NCI-H128 (cell line): ENCODE results near the gene ATP7A.
"Not testable (repeated sequence)": the region's sequence is repeated elsewhere in the genome, so short reads cannot be mapped to it uniquely, and the experiment has no call there.

Source experiments
- DNase-seq: peaks from one replicate; lab custom pipeline; 2025; ENCODE audit not compliant: unreplicated experiment; lab: John Stamatoyannopoulos, UW

Gene ATP7A

DNA sequence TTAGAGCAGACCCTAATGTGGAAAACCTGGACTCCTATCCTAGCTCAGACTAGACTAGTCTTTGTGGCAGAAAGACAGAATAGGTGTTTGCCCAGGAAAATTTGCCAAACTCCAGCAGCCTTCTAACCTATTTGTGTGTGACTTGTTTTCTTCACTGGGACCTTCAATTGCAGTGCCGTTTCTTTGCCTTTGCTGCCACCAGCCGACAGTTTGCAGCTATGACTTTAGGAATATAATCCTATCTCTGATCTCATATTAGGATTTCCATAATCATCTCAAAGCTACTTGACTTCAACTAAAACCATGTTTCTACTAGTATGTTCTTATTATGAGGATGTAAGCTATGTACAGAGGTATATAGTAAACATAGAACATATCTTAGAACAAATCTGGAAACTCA lies 119.2 kb downstream of the ATP7A start:
- DNase-seq, result no peak

GRCh38 chrX:78035061-78035460 lies 124.6 kb downstream of the ATP7A start:
- no peak for DNase-seq

- no peak for DNase-seq
These were observed 127.4 kb downstream of the ATP7A start for GRCh38 chrX:78037881-78038280.

DNA sequence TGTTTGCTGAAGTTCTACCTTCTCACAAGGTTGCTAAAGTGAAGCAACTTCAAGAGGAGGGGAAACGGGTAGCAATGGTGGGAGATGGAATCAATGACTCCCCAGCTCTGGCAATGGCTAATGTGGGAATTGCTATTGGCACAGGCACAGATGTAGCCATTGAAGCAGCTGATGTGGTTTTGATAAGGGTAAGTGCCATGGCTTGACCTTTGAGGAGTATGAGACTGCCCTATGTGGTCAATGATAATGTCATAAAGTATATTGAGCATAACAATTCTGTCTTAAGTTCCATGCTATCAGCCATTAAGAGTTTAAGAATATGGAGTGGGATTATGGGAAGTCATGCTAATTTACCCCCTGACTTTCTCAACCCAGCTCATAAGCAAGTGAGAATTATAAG lies 132.1 kb downstream of the ATP7A start:
- DNase-seq, result no peak

- no peak for DNase-seq
These were observed 135.9 kb downstream of the ATP7A start for GRCh38 chrX:78046362-78046761.

DNA sequence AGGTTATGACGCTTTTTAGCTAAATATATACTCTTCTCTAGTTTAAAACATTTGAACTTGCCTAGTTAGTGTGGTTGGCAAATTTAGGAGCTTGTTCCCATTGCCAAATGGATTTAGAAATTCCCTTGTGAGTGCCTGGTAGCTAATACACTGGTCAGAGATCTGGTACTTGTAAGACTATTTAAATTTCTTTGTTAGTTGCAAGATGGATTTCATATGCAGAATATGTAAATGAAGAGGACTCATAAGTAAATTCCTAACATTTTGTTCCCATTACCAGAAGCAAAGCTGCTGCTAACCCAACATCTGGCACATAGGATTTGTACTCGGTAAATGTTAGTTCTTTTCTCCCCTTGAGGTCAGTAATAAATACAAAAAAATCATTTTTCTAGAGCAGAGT lies 137.6 kb downstream of the ATP7A start:
- no peak for DNase-seq

GRCh38 chrX:78063687-78064086 lies 153.2 kb downstream of the ATP7A start:
- DNase-seq, result no peak

DNA sequence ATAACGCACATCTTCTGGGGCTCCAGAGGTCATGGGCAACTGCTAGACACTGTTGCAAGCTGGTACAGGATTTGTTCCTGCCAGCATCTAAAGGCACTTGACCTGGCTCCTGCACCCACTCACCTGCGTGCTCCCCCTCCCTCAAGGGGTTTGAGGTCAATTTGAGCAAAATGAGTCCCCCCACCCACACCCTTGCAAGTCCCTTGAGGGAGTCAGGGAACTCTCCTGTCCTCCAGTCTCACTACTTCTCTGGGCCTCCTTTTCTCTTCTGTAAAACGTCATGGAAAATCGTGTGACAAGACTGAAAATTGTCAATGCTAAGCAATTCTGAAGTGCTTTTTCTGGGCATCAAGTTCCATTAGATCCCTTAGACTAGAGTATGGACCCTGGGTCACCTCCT lies 153.7 kb downstream of the ATP7A start:
- no peak for DNase-seq

DNA sequence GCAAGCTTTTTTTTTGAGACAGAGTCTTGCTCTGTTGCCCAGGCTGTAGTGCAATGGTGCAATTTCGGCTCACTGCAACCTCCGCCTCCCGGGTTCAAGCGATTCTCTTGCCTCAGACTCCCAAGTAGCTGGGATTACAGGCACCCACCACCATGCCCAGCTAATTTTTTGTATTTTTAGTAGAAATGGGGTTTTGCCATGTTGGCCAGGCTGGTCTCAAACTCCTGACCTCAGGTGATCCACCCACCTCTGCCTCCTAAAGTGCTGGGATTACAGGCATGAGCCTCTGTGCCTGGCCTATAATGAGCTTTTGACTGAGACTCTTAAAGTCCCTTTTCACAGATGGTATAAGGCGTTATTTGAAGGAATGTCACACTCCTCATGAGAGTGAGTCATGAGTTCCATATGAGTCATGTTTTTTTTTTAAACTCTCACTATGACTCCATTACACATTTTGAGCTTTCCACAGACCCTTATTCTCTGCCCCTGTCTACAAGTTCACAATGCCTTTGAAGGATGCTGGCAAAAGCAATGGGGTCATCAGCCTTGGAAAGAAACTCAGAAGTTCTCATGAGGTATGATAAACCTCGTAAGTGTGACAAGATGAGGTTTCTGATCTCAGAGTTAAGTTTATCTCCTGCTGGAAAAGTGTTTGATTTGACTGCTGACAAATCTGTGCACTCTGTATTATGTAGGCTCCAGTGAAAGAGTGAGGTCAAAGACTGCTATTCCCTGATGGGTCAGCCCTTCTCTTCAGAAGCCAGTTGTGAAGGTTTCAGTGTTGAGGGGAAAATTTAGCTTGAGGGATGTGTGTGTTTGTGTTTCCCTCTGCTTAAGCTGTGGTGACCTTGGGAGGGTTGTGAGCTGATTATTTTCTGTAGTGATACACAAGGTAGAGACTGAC lies 154.5 kb downstream of the ATP7A start:
- not testable (repeated sequence) for DNase-seq

DNA sequence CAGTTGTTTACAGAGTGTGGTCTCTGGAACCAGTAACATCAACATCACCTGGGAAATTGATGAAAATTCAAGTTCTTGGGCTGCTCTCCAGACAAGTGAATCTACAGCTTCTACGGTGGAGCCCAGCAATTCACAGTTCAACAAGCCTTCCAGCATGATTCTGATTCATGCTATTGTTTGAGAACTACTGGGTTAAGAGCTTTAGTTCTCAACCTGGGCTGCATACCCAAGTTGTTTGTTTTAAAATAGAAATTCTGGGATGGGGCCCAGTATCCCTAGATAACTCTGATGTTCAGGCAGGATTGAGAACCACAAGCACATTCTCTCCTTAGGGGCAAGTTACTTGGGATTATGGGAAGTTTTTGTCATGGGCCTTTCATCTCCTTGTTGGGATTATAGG lies 155.6 kb downstream of the ATP7A start:
- DNase-seq, result no peak

DNA sequence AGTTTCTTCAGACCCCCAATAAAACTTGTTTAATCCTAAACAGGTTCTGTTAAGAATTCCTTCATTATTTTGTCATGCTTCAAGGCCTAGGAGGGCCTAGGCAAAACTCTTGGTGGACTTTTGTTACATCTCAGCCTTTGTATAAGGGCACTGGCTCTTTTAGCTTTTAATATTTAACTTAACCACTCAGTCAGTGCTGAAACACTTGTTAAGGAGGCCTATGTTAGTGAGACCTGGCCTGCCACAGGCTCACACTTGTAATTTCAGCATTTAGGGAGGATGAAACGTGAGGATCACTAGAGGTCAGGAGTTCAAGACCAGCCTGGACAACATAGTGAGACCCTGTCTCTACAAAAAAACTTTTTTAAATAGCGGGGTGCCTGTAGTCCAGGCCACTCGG lies 160.8 kb downstream of the ATP7A start:
- DNase-seq, result no peak

- not testable (repeated sequence) for DNase-seq
These were observed 162.9 kb downstream of the ATP7A start for GRCh38 chrX:78073147-78074077.

GRCh38 chrX:78074088-78074487 lies 163.6 kb downstream of the ATP7A start:
- DNase-seq, result no peak

DNA sequence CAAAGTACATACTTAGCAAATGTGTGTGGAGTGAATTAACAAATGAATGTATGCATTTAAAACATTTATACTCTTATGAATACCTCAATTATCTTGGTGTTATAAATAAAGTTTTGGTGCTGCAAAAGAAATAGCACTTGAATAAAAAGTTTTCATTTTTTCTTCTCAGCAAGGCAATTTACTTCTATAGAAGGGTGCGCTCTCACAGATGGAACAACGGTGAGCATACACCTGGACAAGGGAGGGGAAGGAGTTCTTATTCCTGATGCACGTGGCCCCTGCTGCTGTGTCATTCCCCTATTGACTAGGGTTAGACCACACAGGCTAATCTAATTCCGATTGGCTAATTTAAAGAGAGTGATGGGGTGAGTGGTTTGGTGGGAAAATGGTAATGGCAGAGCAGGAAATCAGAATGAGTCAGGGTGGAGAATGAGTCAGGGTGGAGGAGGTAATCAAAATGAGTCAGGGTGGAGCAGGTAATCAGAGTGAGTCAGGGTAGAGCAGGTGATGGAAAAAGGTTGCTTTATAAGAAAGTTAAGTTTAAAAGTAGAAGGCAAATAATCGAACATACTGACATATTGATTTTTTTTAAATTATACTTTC lies 165.4 kb downstream of the ATP7A start:
- no peak for DNase-seq

DNA sequence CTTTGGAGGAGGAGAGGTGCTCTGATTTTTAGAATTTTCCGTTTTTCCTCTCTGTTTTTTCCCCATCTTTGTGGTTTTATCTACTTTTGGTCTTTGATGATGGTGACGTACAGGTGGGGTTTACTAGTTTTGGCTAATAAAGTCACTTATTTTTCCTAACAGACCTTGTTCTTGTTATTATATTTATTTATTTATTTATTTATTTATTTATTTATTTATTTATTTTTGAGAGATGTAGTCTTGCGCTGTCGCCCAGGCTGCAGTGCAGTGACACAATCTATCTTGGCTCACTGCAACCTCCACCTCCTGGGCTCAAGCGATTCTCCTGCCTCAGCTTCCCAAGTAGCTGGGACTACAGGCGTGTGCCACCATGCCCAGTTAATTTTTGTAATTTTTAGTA lies 170.9 kb downstream of the ATP7A start:
- DNase-seq, result not testable (repeated sequence)

GRCh38 chrX:78092296-78092695 lies 181.8 kb downstream of the ATP7A start:
- DNase-seq, result no peak

DNA sequence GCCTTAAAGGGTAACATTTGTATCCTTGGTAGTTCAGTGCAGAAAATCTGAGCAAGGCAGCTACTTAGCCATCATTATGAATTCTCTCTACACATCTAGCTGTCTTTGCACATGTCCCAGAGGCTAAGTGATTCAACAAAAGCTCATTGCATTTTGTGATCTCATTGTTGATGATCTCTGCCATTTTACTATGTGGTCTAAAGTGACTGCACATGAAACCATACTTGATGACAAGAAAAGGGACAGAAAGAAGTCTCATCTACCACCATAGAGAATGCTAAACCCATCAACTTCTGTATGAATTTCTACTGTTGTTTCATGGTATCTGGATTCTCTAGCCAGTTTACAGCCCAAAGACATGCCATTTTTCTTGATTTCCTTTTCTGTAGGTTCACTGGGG lies 187.6 kb downstream of the ATP7A start:
- DNase-seq, result no peak
